CD14-positive monocyte (primary cell): ENCODE results near the gene ATG9B. TPM values are rescaled to one million over a fixed set of nuclear protein-coding genes. Genes with fewer than 3 reads are reported as not detected.

Experiments used
- DNase-seq, 3 donors: peaks; one replicate each; pipeline ENCODE4 v3.0.0-alpha.2; 2011 to 2022
- H2AFZ ChIP-seq: 2 replicates; pipeline ENCODE4 v1.6.0; 2012; ENCODE audit warnings: mild to moderate bottlenecking, low read depth, low read length, inconsistent platforms; ENCODE audit not compliant: insufficient read depth, poor library complexity, severe bottlenecking
- H3K27ac ChIP-seq, 2 donors: 1 replicate in 1 of 2; 2 replicates in 1 of 2; pipeline ENCODE4 v1.5.1; 2012 to 2013; ENCODE audit warnings: low read length in 2 of 2, control low read depth in 1 of 2, inconsistent platforms in 1 of 2, low read depth in 1 of 2, mild to moderate bottlenecking in 1 of 2
- H3K27me3 ChIP-seq, 2 donors: one replicate each; pipeline versions ENCODE4 v1.6.0 to v1.6.1; 2011 to 2013; ENCODE audit warnings: low read length in 2 of 2; ENCODE audit not compliant: control insufficient read depth in 2 of 2, insufficient read depth in 2 of 2
- H3K36me3 ChIP-seq, 2 donors: replicated peaks in 1 of 2; 1 replicate in 1 of 2; 2 replicates in 1 of 2; pipeline versions ENCODE4 v1.5.1 to v1.6.1; 2012 to 2013; ENCODE audit warnings: low read length in 2 of 2, control low read depth in 1 of 2, inconsistent platforms in 1 of 2, mild to moderate bottlenecking in 1 of 2; ENCODE audit not compliant: insufficient read depth in 2 of 2, control insufficient read depth in 1 of 2
- H3K4me1 ChIP-seq, 2 donors: 1 replicate in 1 of 2; 2 replicates in 1 of 2; pipeline versions ENCODE4 v1.5.1 to v1.6.1; 2012 to 2013; ENCODE audit warnings: low read length in 2 of 2, control low read depth in 1 of 2, inconsistent platforms in 1 of 2, mild to moderate bottlenecking in 1 of 2, moderate library complexity in 1 of 2; ENCODE audit not compliant: insufficient read depth in 2 of 2, control insufficient read depth in 1 of 2
- H3K4me2 ChIP-seq: replicated peaks from 2 replicates; pipeline ENCODE3; 2012; ENCODE audit warnings: low read length, moderate library complexity, mild to moderate bottlenecking; ENCODE audit not compliant: poor library complexity, severe bottlenecking; ENCODE audit errors: extremely low read depth
- H3K4me3 ChIP-seq, 3 experiments: fragments of 200-600 bp in 1 of 3; sonication (generic) in 1 of 3; replicated peaks in 1 of 3; 1 replicate in 2 of 3; 2 replicates in 1 of 3; pipeline ENCODE4 v1.5.1; 2011 to 2013; ENCODE audit warnings: low read length in 3 of 3, mild to moderate bottlenecking in 3 of 3, control low read depth in 2 of 3, low read depth in 2 of 3, inconsistent platforms in 1 of 3, moderate library complexity in 1 of 3
- H3K79me2 ChIP-seq: 2 replicates; pipeline ENCODE4 v1.6.0; 2012; ENCODE audit warnings: mild to moderate bottlenecking, control low read depth, inconsistent platforms, low read length, moderate library complexity; ENCODE audit not compliant: insufficient read depth
- H3K9ac ChIP-seq: 2 replicates; pipeline ENCODE4 v1.6.0; 2017; ENCODE audit warnings: low read length, mild to moderate bottlenecking; ENCODE audit not compliant: insufficient read depth, poor library complexity, severe bottlenecking
- H3K9me3 ChIP-seq, 2 donors: replicated peaks in 1 of 2; 1 replicate in 1 of 2; 2 replicates in 1 of 2; pipeline versions ENCODE4 v1.5.1 to v1.6.1; 2012 to 2013; ENCODE audit warnings: low read length in 2 of 2, control low read depth in 1 of 2; ENCODE audit not compliant: control insufficient read depth in 1 of 2, insufficient read depth in 1 of 2
- H4K20me1 ChIP-seq: 2 replicates; pipeline ENCODE4 v1.6.0; 2012; ENCODE audit warnings: mild to moderate bottlenecking, low read length, control low read depth, moderate library complexity; ENCODE audit not compliant: insufficient read depth
- H3K27ac Mint-ChIP-seq, 7 donors: one replicate each; pipeline ENCODE4 v1.8.0; 2020; ENCODE audit warnings: mild to moderate bottlenecking in 7 of 7, mixed read lengths in 7 of 7, moderate library complexity in 6 of 7, inconsistent platforms in 2 of 7
- H3K27me3 Mint-ChIP-seq, 3 donors: one replicate each; pipeline ENCODE4 v1.8.0; 2021 to 2022; ENCODE audit warnings: low read depth in 3 of 3, mild to moderate bottlenecking in 3 of 3, mixed read lengths in 3 of 3, moderate library complexity in 3 of 3, inconsistent platforms in 1 of 3
- H3K36me3 Mint-ChIP-seq, 2 donors: one replicate each; pipeline ENCODE4 v1.8.0; 2020; ENCODE audit warnings: mixed read lengths in 2 of 2, inconsistent platforms in 1 of 2, mild to moderate bottlenecking in 1 of 2
- H3K4me1 Mint-ChIP-seq: one replicate; pipeline ENCODE4 v1.8.0; 2020; ENCODE audit warnings: mild to moderate bottlenecking, mixed read lengths
- H3K4me3 Mint-ChIP-seq, 2 donors: one replicate each; pipeline ENCODE4 v1.8.0; 2020; ENCODE audit warnings: mild to moderate bottlenecking in 2 of 2, mixed read lengths in 2 of 2, moderate library complexity in 1 of 2
- H3K9me3 Mint-ChIP-seq, 7 donors: one replicate each; pipeline ENCODE4 v1.8.0; 2020 to 2022; ENCODE audit warnings: mixed read lengths in 7 of 7, mild to moderate bottlenecking in 6 of 7, moderate library complexity in 6 of 7, inconsistent platforms in 2 of 7
- CTCF ChIP-seq: fragments of 200-600 bp; IDR thresholded peaks from one replicate; pipeline ENCODE4 v1.8.0; 2022; ENCODE audit warnings: antibody characterized with exemption, mild to moderate bottlenecking
- WGBS: methylation state at CpG from one replicate; pipeline ENCODE4 v1.1.5; 2013; ENCODE audit warnings: missing lambda C conversion rate; ENCODE audit not compliant: insufficient coverage; 5-methylcytosine and 5-hydroxymethylcytosine counted together
- intact Hi-C, 2 donors: fragments of 100-400 bp; cut with micrococcal nuclease; formaldehyde crosslinking; loops; one replicate each; pipeline versions ENCODE4 v1.15.0 to v1.15.1; 2023
- polyA plus RNA-seq, 3 donors: library from polyadenylated mRNA; depleted of rRNA in 1 of 3; unstranded in 2 of 3; stranded (reverse) in 1 of 3; fragments of 300-500 nt in 2 of 3; fragments of >200 nt in 1 of 3; fragmentation: Illumina TruSeq in 2 of 3; gene quantifications; 1 replicate in 2 of 3; 2 replicates in 1 of 3; pipeline ENCODE4 v1.2.3, GENCODE V29; 2012 to 2021

ATG9B gene
- polyA plus RNA-seq, 3 donors: 0.21 to 0.30 TPM; not detected in 1

- Mint-ChIP-seq H3K9me3 (peaks cover 0 to 3% (median 0%) of the 10 kb centered on the region in 7 donors), H3K4me1 (peaks cover 8% of the 10 kb centered on the region), H3K27ac (no peak overlapping the region), H3K4me3 (no peak overlapping the region), H3K27me3 (peaks cover 38 to 72% (median 42%) of the 10 kb centered on the region in 3 donors), H3K36me3 (peaks cover 0 to 1% of the 10 kb centered on the region in 2 donors)
- Histone ChIP-seq H3K4me2 (no peak overlapping the region), H3K27ac (no peak overlapping the region), H2AFZ (no peak overlapping the region), H3K9me3 (no peaks in the 10 kb centered on the region), H4K20me1 (no peaks in the 10 kb centered on the region), H3K79me2 (no peaks in the 10 kb centered on the region), H3K27me3 (peaks cover 10 to 32% of the 10 kb centered on the region in 2 donors), H3K36me3 (no peaks in the 10 kb centered on the region), H3K9ac (no peak overlapping the region), H3K4me3 (no peak overlapping the region), H3K4me1 (peaks cover 3 to 7% of the 10 kb centered on the region in 2 donors)
- WGBS: 90% methylated on average over 5 of the region's 11 CpGs
- intact Hi-C loops: no loop called here
- no peak for DNase-seq
- no peak for TF ChIP-seq CTCF
These were observed 53.9 kb downstream of the ATG9B start for GRCh38 chr7:150970424-150970823.

GRCh38 chr7:150969475-150969874 is 54.8 kb downstream of the ATG9B start:
- no peak overlapping the region for H3K4me2 ChIP-seq
- 89% methylated on average over 6 of the region's 7 CpGs for WGBS
- no peak overlapping the region for H3K9ac ChIP-seq
- H3K27ac ChIP-seq: no peak overlapping the region
- H3K27me3 ChIP-seq: peaks cover 6 to 28% of the 10 kb centered on the region in 2 donors
- no peaks in the 10 kb centered on the region for H3K79me2 ChIP-seq
- H3K27me3 Mint-ChIP-seq: peaks cover 32 to 72% (median 38%) of the 10 kb centered on the region in 3 donors
- H3K36me3 Mint-ChIP-seq: no peaks in the 10 kb centered on the region
- no peaks in the 10 kb centered on the region for H3K9me3 ChIP-seq
- intact Hi-C loops: no loop called here
- H2AFZ ChIP-seq: no peak overlapping the region
- no peaks in the 10 kb centered on the region for H3K36me3 ChIP-seq
- peaks cover 3% of the 10 kb centered on the region for H3K4me1 Mint-ChIP-seq
- no peak overlapping the region for H3K4me3 Mint-ChIP-seq
- H4K20me1 ChIP-seq: no peaks in the 10 kb centered on the region
- no peak for TF ChIP-seq CTCF
- H3K4me3 ChIP-seq: no peak overlapping the region
- H3K27ac Mint-ChIP-seq: no peak overlapping the region
- H3K4me1 ChIP-seq: no peaks in the 10 kb centered on the region
- H3K9me3 Mint-ChIP-seq: peaks cover 0 to 2% (median 0%) of the 10 kb centered on the region in 7 donors
- no peak for DNase-seq
